ENCODE results near the gene SLC25A39.

Gene SLC25A39

DNA sequence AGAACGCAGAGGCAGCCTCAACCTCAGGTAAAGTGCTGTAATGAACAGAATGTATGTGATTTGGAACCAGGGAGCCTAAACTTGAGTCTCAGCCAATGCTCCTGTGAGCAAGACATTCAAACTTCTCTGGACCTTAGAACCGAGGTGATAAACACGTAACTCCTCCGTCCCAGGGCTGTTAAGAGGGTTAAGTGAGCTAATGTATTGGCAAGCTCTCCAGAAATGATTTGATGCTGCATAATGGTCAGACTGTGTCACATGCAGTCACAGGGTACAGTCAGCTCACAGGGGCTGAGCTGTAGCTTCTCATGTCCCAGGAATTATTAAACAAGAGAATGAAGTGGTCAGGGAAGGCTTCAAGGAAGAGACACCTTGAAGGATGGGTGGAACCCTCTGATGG, 46.6 kb downstream of the SLC25A39 start:
- no peak for DNase-seq (ENCODE audit: low read depth)

DNA sequence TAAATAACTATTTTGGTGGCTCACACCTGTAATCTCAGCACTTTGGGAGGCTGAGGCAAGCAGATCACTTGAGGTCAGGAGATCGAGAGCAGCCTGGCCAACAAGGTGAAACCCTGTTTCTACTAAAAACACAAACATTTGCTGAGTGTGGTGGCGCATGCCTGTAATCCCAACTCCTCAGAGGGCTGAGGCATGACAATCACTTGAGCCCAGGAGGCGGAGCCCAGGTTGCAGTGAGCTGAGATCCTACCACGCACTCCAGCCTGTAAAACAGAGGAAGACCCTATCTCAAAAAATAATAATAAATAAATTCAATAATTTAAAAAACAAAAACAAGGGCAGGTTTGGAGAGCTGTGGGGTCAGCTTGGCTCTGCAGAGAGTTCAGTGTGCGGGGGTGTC, 51.0 kb downstream of the SLC25A39 start:
- no peak for DNase-seq (ENCODE audit: low read depth)

GRCh38 chr17:44272954-44273353, 51.7 kb downstream of the SLC25A39 start:
- DNase-seq (ENCODE audit: low read depth), result no peak

DNA sequence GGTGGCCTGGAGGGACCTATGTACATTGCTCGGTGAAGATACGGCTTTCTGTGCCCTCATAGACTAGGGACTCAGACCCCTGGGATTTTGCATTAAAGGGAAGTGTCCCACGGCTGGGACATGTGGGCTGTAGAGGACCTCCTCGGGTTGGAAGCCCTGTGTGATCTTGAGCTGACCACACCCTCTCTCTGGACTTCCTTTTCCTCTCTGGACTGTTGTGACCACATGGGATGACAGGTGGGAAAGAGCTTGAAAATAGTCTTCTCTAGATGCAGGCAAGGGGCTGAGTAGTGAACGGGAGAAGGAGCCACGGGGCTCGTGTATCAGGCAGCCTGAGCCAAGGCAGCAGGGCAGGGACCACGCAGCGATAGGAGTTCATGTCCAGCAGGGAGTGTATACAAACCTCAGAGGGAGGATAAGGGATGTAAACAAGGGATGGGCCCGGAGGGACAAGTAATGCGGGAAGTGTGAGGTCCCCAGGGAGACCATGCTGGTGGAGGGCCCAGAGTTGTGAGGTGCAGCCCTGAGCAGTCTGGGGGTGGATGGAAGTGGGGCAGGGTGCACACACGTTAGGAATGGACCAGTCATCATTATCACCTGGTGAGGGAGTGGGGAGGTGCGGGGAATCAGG, 52.2 kb downstream of the SLC25A39 start:
- no peak for DNase-seq (ENCODE audit: low read depth)

Measured in HS-5 (cell line).